Upper lobe of right lung (tissue), 1 donor: ENCODE measurements around the gene TBC1D1. TPM values are rescaled to one million over a fixed set of nuclear protein-coding genes. Genes with fewer than 3 reads are reported as not detected.

Source experiments
- ATAC-seq: fragments of 200-7000 bp; cut with Tn5 transposase; one replicate; pipeline ENCODE4 v1.9.1; 2020; ENCODE audit warnings: mild to moderate bottlenecking, moderate library complexity
- DNase-seq: peaks from one replicate; pipeline ENCODE4 v3.0.0-alpha.2; 2020
- H3K27ac ChIP-seq: fragments of 200-600 bp; one replicate; pipeline ENCODE4 v1.8.0; 2022
- H3K27me3 ChIP-seq: fragments of 200-600 bp; one replicate; pipeline ENCODE4 v1.8.0; 2022; ENCODE audit warnings: mild to moderate bottlenecking
- H3K36me3 ChIP-seq: fragments of 200-600 bp; one replicate; pipeline ENCODE4 v1.8.0; 2022
- H3K4me1 ChIP-seq: fragments of 200-600 bp; one replicate; pipeline ENCODE4 v1.8.0; 2022
- H3K4me3 ChIP-seq: fragments of 200-600 bp; one replicate; pipeline ENCODE4 v1.8.0; 2022; ENCODE audit warnings: mild to moderate bottlenecking
- H3K9me3 ChIP-seq: fragments of 200-600 bp; one replicate; pipeline ENCODE4 v1.8.0; 2022
- intact Hi-C: fragments of 100-400 bp; cut with DNase I; formaldehyde crosslinking; loops from one replicate; pipeline ENCODE4 v1.11.0; 2022
- total RNA-seq: library from RNA; stranded (reverse); fragmentation: NEBNext Ultra II Directional; extraction: Animal tissue kit (Norgen Biotek cat#: 25700); gene quantifications from one replicate; pipeline ENCODE4 v1.2.1, GENCODE V29; 2021
- TF ChIP-seq, protein P1 (sequence below): fragments of 200-600 bp; IDR thresholded peaks from one replicate; pipeline ENCODE4 v1.8.0; 2022; ENCODE audit warnings: antibody characterized with exemption
- donor health status: DM: no; HTN: yes; CAD: no; lungs with severe emphysema.

Gene TBC1D1
- total RNA-seq, 1 donor from 2014 or later = 61.9 TPM

DNA sequence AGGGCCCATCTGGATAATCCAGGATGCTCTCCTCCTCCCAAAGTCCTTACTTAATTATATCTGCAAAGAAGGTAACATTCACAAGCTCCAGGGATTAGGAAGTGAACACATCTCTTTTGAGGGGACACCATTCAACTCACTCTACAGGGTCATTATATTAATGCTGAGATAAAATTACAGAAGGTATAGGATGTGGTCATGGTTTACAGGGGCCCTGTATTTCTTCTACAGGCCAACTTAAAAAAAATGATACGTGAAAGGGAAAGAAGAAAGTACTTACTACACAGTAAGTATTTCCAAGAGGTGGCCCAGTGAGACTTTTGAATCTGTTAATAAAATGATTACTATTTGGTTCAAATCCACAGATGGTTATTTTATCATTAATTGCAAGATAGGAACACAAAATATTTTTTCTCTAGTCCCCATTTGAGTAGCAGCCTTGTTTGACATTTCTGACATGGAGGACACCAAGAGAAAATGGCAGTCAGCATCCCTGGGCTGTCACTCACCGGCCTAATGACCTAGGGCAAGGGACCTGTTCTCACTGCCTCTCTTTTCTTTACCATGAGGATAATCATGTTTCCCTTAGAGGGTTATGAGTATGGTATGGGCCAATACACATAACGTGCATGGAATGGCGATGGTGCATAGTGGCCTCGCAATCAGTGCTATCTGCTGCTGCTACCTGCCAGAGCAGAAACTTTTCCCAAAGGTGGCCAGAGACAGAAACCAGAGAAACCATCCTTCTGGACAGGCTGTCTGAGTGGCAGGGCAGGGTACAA is 209.8 kb downstream of the TBC1D1 start:
- Histone ChIP-seq H3K4me1 (no peaks in the 10 kb centered on the region), H3K27me3 (no peaks in the 10 kb centered on the region), H3K27ac (peak overlapping the region; percentile 12), H3K9me3 (no peaks in the 10 kb centered on the region), H3K36me3 (peaks cover 31% of the 10 kb centered on the region), H3K4me3 (no peak overlapping the region)
- DNase-seq = no peak
- intact Hi-C loops = no loop called here
- TF ChIP-seq, protein P1, sequence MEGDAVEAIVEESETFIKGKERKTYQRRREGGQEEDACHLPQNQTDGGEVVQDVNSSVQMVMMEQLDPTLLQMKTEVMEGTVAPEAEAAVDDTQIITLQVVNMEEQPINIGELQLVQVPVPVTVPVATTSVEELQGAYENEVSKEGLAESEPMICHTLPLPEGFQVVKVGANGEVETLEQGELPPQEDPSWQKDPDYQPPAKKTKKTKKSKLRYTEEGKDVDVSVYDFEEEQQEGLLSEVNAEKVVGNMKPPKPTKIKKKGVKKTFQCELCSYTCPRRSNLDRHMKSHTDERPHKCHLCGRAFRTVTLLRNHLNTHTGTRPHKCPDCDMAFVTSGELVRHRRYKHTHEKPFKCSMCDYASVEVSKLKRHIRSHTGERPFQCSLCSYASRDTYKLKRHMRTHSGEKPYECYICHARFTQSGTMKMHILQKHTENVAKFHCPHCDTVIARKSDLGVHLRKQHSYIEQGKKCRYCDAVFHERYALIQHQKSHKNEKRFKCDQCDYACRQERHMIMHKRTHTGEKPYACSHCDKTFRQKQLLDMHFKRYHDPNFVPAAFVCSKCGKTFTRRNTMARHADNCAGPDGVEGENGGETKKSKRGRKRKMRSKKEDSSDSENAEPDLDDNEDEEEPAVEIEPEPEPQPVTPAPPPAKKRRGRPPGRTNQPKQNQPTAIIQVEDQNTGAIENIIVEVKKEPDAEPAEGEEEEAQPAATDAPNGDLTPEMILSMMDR = no peak
- no peak for ATAC-seq

DNA sequence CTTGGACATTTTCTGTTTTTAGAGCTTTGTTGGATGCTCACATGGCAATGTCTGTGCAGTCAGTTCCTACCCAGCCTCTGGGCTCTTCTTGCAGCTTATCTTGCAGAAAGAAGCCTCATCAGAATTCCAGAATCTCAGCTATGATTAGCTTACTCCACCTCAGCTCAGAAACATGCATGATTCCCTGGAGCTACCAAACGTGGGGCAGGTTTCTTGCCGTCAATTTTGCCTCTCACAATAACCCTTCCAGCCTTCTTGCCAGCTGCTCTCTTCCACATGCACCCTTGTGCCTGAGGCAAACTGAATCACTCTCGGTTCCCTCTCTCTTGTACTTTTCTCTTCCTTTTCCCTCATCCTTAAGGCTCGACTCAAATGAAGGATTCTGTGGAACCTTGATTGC is 210.7 kb downstream of the TBC1D1 start:
- Histone ChIP-seq H3K27me3 (no peaks in the 10 kb centered on the region), H3K27ac (no peak overlapping the region), H3K4me1 (no peaks in the 10 kb centered on the region), H3K36me3 (peaks cover 24% of the 10 kb centered on the region), H3K4me3 (no peak overlapping the region), H3K9me3 (no peaks in the 10 kb centered on the region)
- no peak for ATAC-seq
- intact Hi-C loops = no loop called here
- TF ChIP-seq, protein P1 = no peak
- DNase-seq = no peak

DNA sequence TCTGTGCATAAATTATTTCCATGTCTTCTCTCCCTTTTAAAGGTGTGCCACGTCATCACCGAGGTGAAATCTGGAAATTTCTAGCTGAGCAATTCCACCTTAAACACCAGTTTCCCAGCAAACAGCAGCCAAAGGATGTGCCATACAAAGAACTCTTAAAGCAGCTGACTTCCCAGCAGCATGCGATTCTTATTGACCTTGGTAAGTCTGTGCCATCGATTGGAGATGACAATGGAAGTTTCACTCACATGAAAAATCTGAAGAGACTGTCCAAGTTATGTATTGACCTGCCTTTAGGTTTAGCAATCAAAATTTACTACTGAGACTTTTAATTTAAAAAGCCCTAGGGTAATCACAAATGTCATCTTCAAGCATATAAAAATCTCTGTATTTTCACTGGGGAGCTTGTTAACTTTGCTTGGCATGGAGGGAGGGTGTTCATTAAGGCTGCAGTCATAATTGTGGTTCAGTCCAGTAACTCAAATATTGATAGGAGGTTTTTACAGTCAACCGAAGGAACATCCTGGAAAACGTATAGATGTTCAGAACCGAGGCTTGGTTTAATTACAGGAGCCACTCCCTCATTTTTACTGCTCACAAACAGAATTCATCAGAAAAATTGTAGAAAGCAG is 212.2 kb downstream of the TBC1D1 start:
- TF ChIP-seq, protein P1 = no peak
- Histone ChIP-seq H3K36me3 (peaks cover 24% of the 10 kb centered on the region), H3K9me3 (no peaks in the 10 kb centered on the region), H3K27ac (no peak overlapping the region), H3K4me3 (no peak overlapping the region), H3K27me3 (no peaks in the 10 kb centered on the region), H3K4me1 (no peaks in the 10 kb centered on the region)
- ATAC-seq (no peak), DNase-seq (no peak)
- intact Hi-C loops = no loop called here

DNA sequence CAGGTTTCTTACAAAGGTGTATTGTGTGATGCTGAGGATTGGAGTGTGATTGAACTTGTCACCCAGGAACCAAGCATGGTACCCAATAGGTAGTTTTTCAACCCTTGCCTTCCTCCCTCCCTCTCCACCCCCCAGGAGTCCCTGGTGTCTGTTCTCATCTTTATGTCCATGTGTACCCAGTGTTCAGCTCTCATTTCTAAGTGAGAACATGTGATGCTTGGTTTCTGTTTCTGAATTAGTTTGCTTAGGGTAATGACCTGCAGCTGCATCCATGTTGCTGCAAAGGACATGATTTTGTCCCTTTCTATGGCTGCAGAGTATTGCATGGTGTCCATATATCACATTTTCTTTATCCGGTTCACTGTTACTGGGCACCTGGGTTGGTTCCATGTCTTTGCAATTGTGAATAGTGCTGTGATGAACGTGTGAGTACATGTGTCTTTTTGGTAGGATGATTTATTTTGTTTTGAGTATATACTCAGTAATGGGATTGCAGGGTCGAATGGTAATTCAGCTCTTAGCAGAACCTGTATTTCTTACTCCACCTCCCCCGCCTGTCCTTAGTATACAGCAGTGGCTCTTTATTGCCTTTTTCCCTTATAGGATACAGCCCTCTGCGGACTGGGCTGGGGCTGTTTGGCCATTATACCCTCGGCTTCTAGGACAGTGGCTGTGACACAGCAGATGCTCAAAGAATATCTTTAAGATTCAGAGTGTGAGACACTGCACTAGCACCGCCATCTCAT is 214.8 kb downstream of the TBC1D1 start:
- Histone ChIP-seq H3K4me3 (no peak overlapping the region), H3K4me1 (no peaks in the 10 kb centered on the region), H3K27me3 (no peaks in the 10 kb centered on the region), H3K27ac (no peak overlapping the region), H3K36me3 (peaks cover 21% of the 10 kb centered on the region), H3K9me3 (no peaks in the 10 kb centered on the region)
- DNase-seq (no peak), ATAC-seq (no peak)
- intact Hi-C loops = no loop called here
- TF ChIP-seq, protein P1 = no peak

DNA sequence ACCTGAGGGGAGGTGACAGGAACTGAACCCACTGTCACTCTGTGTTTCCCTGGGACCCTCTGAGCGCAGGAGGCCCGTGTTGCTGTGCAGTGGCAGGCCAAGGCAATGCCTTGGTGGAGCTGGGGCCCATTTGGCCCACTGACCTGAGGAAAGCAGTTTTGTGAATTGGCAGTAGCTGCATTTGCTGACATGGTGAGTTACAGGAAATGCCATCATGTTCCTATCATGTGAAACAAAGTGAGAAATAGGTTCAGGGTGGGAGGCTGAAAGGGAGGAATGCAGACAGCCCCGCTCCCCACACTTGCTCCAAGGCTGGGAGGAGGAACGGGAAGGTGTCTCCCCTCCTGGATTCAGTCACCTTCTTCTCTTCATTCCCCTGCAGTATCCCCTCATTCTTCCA is 215.4 kb downstream of the TBC1D1 start:
- peaks cover 21% of the 10 kb centered on the region for H3K36me3 ChIP-seq
- intact Hi-C loops = no loop called here
- H3K27ac ChIP-seq = no peak overlapping the region
- H3K9me3 ChIP-seq = no peaks in the 10 kb centered on the region
- TF ChIP-seq, protein P1 = no peak
- DNase-seq (no peak), ATAC-seq (no peak)
- no peaks in the 10 kb centered on the region for H3K4me1 ChIP-seq
- H3K27me3 ChIP-seq = no peaks in the 10 kb centered on the region
- H3K4me3 ChIP-seq = no peak overlapping the region
